ENCODE measurements around the gene ENPP6.

DNA sequence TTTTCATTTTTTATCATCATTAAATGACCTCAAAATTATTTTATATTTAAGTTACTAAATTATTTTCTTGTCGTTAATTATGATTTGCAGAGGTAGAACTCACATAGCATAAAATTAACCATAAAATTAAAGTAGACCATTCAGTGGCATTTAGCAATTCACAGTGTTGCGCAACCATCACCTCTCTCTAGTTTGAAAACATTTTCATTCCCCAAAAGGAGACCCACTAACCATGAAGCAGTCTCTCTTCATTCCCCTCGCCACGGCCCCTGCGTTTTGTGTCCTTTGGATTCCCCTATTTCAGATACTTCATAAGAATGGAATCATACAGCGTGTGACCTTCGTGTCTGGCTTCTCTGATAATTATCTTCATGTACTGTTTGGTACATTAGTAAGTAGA, 154.9 kb downstream of the ENPP6 start:
- TF ChIP-seq CTCF (conservative IDR thresholded peaks at IDR 0.05; ENCODE audit: low read length) (no peak), EZH2phosphoT487 (IDR thresholded peaks at IDR 0.05; ENCODE audit: borderline replicate concordance) (no peak)
